ENCODE data around the gene MIP.
A peak's percentile ranks its signal among the peaks of the same experiment; 100 is the strongest.
"Not testable (repeated sequence)": the region's sequence is repeated elsewhere in the genome, so short reads cannot be mapped to it uniquely, and the experiment has no call there.

Gene MIP

DNA sequence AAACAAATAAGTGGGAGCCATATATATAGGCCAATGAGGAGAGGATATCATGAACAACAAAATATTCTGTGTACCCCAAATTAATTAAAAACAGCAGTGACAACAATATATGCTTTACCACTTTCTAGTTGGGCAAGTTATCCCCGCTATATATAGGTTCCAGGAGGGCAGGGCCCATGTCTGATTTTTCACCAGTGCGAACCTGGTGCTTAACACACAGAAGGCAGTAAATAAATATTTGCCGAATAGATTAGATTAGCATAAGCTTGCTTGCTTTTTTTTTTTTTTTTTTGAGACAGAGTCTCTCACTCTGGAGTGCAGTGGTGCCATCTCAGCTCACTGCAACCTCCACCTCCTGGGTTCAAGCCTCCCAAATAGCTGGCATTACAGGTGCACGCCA, 3.4 kb upstream of the MIP start:
- Histone ChIP-seq H3K79me1 (ENCODE audit: low read length) (no peaks in the 10 kb centered on the region), H3K27me3 (ENCODE audit: insufficient read depth, low read length, poor library complexity) (no peaks in the 10 kb centered on the region), H3K56ac (ENCODE audit: low read length) (no peak overlapping the region), H3K79me2 (ENCODE audit: control insufficient read depth, insufficient read depth, low read length) (no peaks in the 10 kb centered on the region), H3K4me3 (ENCODE audit: low read length) (no peak overlapping the region), H3K36me3 (ENCODE audit: control insufficient read depth, insufficient read depth, low read length) (no peaks in the 10 kb centered on the region), H4K8ac (ENCODE audit: low read depth, low read length) (no peak overlapping the region), H3K23ac (ENCODE audit: low read length) (no peak overlapping the region), H2BK15ac (replicated peaks; ENCODE audit: low read depth) (no peak overlapping the region), H3K4me2 (ENCODE audit: low read length) (no peak overlapping the region), H2BK5ac (ENCODE audit: low read length) (no peak overlapping the region), H2AK5ac (ENCODE audit: low read length) (no peak overlapping the region), H3K4ac (ENCODE audit: low read depth, low read length) (no peak overlapping the region), H3K9ac (ENCODE audit: low read length) (no peak overlapping the region), H3K18ac (ENCODE audit: low read length) (no peak overlapping the region), H4K5ac (ENCODE audit: low read length) (no peak overlapping the region), H3K27ac (ENCODE audit: low read depth, low read length) (no peak overlapping the region), H3K4me1 (ENCODE audit: control insufficient read depth, low read depth, low read length) (no peaks in the 10 kb centered on the region), H2BK120ac (ENCODE audit: low read depth, low read length) (no peak overlapping the region)
- no peak for DNase-seq
- no CpG with 5 or more reads among the region's 4 CpGs for WGBS (ENCODE audit: extremely low coverage, insufficient coverage, low lambda C conversion rate)

DNA sequence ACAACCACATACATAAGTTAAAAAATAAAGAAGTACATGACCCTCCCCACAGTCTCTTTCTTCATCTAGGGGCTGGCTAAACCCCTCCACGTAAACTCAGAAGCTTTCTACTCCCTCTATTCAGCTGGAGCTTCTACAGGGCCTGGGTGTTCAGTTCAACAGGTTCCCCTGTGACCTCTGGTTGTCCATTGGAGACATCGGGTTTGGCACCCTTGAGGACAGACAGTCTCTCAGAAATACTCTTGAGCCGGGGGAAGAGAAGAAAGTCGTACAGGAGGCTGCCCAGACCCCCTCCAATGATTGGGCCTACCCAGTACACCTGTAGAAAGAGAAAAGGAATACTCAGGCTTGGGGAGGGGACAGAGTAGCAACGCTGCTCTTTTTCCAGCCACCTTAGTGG, 3.3 kb downstream of the MIP start:
- Histone ChIP-seq H3K27ac (ENCODE audit: low read depth, low read length) (no peak overlapping the region), H3K79me1 (ENCODE audit: low read length) (peaks cover 4% of the 10 kb centered on the region), H3K4me3 (ENCODE audit: low read length) (no peak overlapping the region), H3K9ac (ENCODE audit: low read length) (no peak overlapping the region), H2BK120ac (ENCODE audit: low read depth, low read length) (no peak overlapping the region), H3K79me2 (ENCODE audit: control insufficient read depth, insufficient read depth, low read length) (peaks cover 2% of the 10 kb centered on the region), H3K4ac (ENCODE audit: low read depth, low read length) (no peak overlapping the region), H2AK5ac (ENCODE audit: low read length) (no peak overlapping the region), H4K8ac (ENCODE audit: low read depth, low read length) (no peak overlapping the region), H3K23ac (ENCODE audit: low read length) (no peak overlapping the region), H2BK5ac (ENCODE audit: low read length) (no peak overlapping the region), H2BK15ac (replicated peaks; ENCODE audit: low read depth) (no peak overlapping the region), H3K36me3 (ENCODE audit: control insufficient read depth, insufficient read depth, low read length) (no peaks in the 10 kb centered on the region), H3K27me3 (ENCODE audit: insufficient read depth, low read length, poor library complexity) (no peaks in the 10 kb centered on the region), H3K56ac (ENCODE audit: low read length) (no peak overlapping the region), H3K18ac (ENCODE audit: low read length) (no peak overlapping the region), H3K4me1 (ENCODE audit: control insufficient read depth, low read depth, low read length) (no peaks in the 10 kb centered on the region), H3K4me2 (ENCODE audit: low read length) (no peak overlapping the region), H4K5ac (ENCODE audit: low read length) (no peak overlapping the region)
- WGBS (ENCODE audit: extremely low coverage, insufficient coverage, low lambda C conversion rate) = no CpG with 5 or more reads among the region's 5 CpGs
- no peak for DNase-seq

DNA sequence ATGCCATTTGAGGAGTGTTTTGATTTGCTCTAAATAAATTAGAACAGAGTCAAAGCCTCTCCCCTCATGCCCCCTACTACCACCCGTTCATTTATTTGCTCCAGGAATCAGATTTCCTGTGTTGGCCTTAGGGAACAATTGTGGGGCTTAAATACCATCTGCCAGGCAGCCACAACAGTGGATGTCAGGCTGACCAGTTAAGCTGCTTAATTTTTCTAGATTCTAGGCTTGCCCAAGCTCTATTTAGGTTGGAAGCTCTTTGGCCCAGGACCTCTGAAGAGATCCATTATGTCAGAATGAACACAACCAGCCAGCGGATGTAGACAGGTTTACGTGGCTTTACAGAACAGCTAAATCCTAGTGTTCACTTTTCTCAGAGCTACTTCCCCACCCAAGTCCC, 4.2 kb downstream of the MIP start:
- Histone ChIP-seq H3K36me3 (ENCODE audit: control insufficient read depth, insufficient read depth, low read length) (no peaks in the 10 kb centered on the region), H3K79me2 (ENCODE audit: control insufficient read depth, insufficient read depth, low read length) (peaks cover 2% of the 10 kb centered on the region), H3K4ac (ENCODE audit: low read depth, low read length) (no peak overlapping the region), H3K27me3 (ENCODE audit: insufficient read depth, low read length, poor library complexity) (no peaks in the 10 kb centered on the region), H4K8ac (ENCODE audit: low read depth, low read length) (no peak overlapping the region), H3K18ac (ENCODE audit: low read length) (no peak overlapping the region), H3K4me2 (ENCODE audit: low read length) (no peak overlapping the region), H3K9ac (ENCODE audit: low read length) (no peak overlapping the region), H3K27ac (ENCODE audit: low read depth, low read length) (no peak overlapping the region), H2AK5ac (ENCODE audit: low read length) (no peak overlapping the region), H4K5ac (ENCODE audit: low read length) (no peak overlapping the region), H3K56ac (ENCODE audit: low read length) (no peak overlapping the region), H2BK15ac (replicated peaks; ENCODE audit: low read depth) (no peak overlapping the region), H3K23ac (ENCODE audit: low read length) (no peak overlapping the region), H3K79me1 (ENCODE audit: low read length) (peaks cover 4% of the 10 kb centered on the region), H2BK5ac (ENCODE audit: low read length) (no peak overlapping the region), H3K4me3 (ENCODE audit: low read length) (no peak overlapping the region), H3K4me1 (ENCODE audit: control insufficient read depth, low read depth, low read length) (no peaks in the 10 kb centered on the region), H2BK120ac (ENCODE audit: low read depth, low read length) (no peak overlapping the region)
- DNase-seq = no peak
- no CpG with 5 or more reads among the region's 3 CpGs for WGBS (ENCODE audit: extremely low coverage, insufficient coverage, low lambda C conversion rate)

DNA sequence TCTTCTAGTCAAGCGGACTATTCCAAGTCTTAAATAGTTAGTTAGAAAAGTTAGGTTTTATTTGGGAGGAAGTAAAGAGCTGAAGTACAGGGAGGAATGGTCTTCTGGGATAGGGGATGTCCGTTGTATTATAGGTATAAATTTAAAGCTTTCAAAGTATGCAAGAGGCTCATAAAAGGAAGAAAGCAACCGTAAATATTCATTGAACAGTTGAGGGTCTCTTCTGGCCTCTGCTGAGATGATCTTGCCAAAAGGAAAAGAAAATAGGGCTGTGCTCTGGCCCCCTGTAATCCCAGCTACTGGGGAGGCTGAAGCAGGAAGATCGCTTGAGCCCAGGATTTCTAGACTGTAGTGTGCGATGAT, 4.9 kb downstream of the MIP start:
- peak overlapping the region; percentile 48 for H3K9ac ChIP-seq (ENCODE audit: low read length)
- H2AK5ac ChIP-seq (ENCODE audit: low read length) = no peak overlapping the region
- H4K8ac ChIP-seq (ENCODE audit: low read depth, low read length) = no peak overlapping the region
- peaks cover 4% of the 10 kb centered on the region for H3K79me1 ChIP-seq (ENCODE audit: low read length)
- H2BK15ac ChIP-seq (replicated peaks; ENCODE audit: low read depth) = no peak overlapping the region
- H2BK120ac ChIP-seq (ENCODE audit: low read depth, low read length) = no peak overlapping the region
- no peak for DNase-seq
- H3K27me3 ChIP-seq (ENCODE audit: insufficient read depth, low read length, poor library complexity) = no peaks in the 10 kb centered on the region
- H3K36me3 ChIP-seq (ENCODE audit: control insufficient read depth, insufficient read depth, low read length) = no peaks in the 10 kb centered on the region
- H3K4ac ChIP-seq (ENCODE audit: low read depth, low read length) = no peak overlapping the region
- no peak overlapping the region for H3K4me2 ChIP-seq (ENCODE audit: low read length)
- H3K23ac ChIP-seq (ENCODE audit: low read length) = no peak overlapping the region
- no peak overlapping the region for H4K5ac ChIP-seq (ENCODE audit: low read length)
- no peaks in the 10 kb centered on the region for H3K4me1 ChIP-seq (ENCODE audit: control insufficient read depth, low read depth, low read length)
- 100% methylated on average over 1 of the region's 5 CpGs for WGBS (ENCODE audit: extremely low coverage, insufficient coverage, low lambda C conversion rate)
- no peak overlapping the region for H3K27ac ChIP-seq (ENCODE audit: low read depth, low read length)
- H3K18ac ChIP-seq (ENCODE audit: low read length) = no peak overlapping the region
- peaks cover 2% of the 10 kb centered on the region for H3K79me2 ChIP-seq (ENCODE audit: control insufficient read depth, insufficient read depth, low read length)
- no peak overlapping the region for H2BK5ac ChIP-seq (ENCODE audit: low read length)
- H3K56ac ChIP-seq (ENCODE audit: low read length) = peak overlapping the region; percentile 40
- no peak overlapping the region for H3K4me3 ChIP-seq (ENCODE audit: low read length)

DNA sequence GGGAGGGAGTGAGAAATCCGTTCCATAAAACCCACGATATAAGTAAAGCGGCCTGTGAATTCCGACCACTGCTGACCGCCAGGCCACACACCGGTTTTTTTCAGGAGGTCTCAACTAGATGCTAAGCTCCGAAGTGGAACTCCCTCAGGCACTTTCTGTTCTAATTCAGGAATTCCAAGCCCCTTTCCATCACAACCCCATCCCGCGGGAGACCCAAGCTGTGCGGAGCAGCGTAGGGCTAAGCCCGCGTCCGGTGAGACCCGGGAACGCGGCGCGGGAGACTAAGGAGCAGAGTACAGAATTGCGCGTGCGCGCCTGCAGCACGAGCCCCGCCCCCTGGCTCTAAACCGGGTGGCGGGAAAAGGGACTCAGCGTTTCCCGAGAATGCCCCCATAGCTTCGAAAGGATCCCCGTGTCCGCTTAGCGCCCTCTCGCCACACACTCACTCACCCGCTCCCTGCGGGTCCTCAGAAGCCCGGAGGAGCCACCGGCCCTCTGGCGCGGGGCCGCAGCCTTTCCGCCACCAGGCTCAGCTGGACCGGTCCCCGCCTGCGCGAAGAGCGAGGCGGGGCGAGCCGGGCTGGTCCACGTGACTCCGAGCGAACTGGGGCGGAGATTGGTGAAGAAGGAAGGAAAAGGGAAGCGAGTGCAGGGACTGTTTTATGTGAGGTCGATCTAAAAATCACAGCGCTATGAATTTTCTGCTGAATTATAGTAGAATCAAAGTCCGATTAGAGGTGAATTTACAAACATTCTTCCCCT, 5.4 kb downstream of the MIP start, which contains the start of gene TIMELESS:
Gene TIMELESS, minus strand, starts transcription at position 567 of the 762 bp plus-strand sequence. CDS start 15,256 bp downstream, outside the sequence.
- H3K4ac ChIP-seq (ENCODE audit: low read depth, low read length) = peak within 1 kb of the TSS; percentile 95
- no CpG with 5 or more reads among the region's 58 CpGs for WGBS (ENCODE audit: extremely low coverage, insufficient coverage, low lambda C conversion rate)
- H3K4me3 ChIP-seq (ENCODE audit: low read length) = peak within 1 kb of the TSS; percentile 93
- peak within 1 kb of the TSS; percentile 93 for H3K56ac ChIP-seq (ENCODE audit: low read length)
- H3K36me3 ChIP-seq (ENCODE audit: control insufficient read depth, insufficient read depth, low read length) = no peaks in the 10 kb centered on the region
- H3K4me1 ChIP-seq (ENCODE audit: control insufficient read depth, low read depth, low read length) = no peaks in the 10 kb centered on the region
- no peak within 1 kb of the TSS for H3K23ac ChIP-seq (ENCODE audit: low read length)
- H2AK5ac ChIP-seq (ENCODE audit: low read length) = no peak within 1 kb of the TSS
- H3K27ac ChIP-seq (ENCODE audit: low read depth, low read length) = peak within 1 kb of the TSS; percentile 87
- peaks cover 4% of the 10 kb centered on the region for H3K79me1 ChIP-seq (ENCODE audit: low read length)
- peak; percentile 94 for DNase-seq
- peaks cover 2% of the 10 kb centered on the region for H3K79me2 ChIP-seq (ENCODE audit: control insufficient read depth, insufficient read depth, low read length)
- H3K9ac ChIP-seq (ENCODE audit: low read length) = peak within 1 kb of the TSS; percentile 95
- peak within 1 kb of the TSS; percentile 71 for H3K4me2 ChIP-seq (ENCODE audit: low read length)
- H3K27me3 ChIP-seq (ENCODE audit: insufficient read depth, low read length, poor library complexity) = no peaks in the 10 kb centered on the region
- H4K8ac ChIP-seq (ENCODE audit: low read depth, low read length) = no peak within 1 kb of the TSS
- H2BK120ac ChIP-seq (ENCODE audit: low read depth, low read length) = no peak within 1 kb of the TSS
- H2BK15ac ChIP-seq (replicated peaks; ENCODE audit: low read depth) = no peak within 1 kb of the TSS
- H2BK5ac ChIP-seq (ENCODE audit: low read length) = peak within 1 kb of the TSS; percentile 46
- peak within 1 kb of the TSS; percentile 93 for H4K5ac ChIP-seq (ENCODE audit: low read length)
- peak within 1 kb of the TSS; percentile 91 for H3K18ac ChIP-seq (ENCODE audit: low read length)

DNA sequence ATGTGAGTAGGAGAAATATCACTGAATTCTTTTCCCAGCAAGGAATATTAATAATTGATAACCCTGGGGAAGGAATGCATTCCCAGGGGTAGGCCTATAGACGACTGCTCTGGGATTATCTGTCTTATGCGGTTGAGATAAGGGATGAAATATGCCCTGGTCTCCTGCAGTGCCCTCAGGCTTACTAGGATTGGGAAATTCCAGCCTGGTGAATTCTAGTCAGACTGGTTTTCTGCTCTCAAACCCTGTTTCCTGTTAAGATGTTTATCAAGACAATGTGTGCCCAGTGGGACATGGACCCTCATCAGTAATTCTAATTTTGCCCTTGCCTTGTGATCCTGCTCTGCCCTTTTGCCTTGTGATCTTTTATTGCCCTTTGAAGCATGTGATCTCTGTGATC, 11.2 kb downstream of the MIP start:
- H3K4ac ChIP-seq (ENCODE audit: low read depth, low read length); H3K9ac ChIP-seq (ENCODE audit: low read length); H2BK15ac ChIP-seq (replicated peaks; ENCODE audit: low read depth); H3K27me3 ChIP-seq (ENCODE audit: insufficient read depth, low read length, poor library complexity); H3K4me1 ChIP-seq (ENCODE audit: control insufficient read depth, low read depth, low read length); H2BK120ac ChIP-seq (ENCODE audit: low read depth, low read length); H4K8ac ChIP-seq (ENCODE audit: low read depth, low read length); H2BK5ac ChIP-seq (ENCODE audit: low read length); H2AK5ac ChIP-seq (ENCODE audit: low read length); H3K18ac ChIP-seq (ENCODE audit: low read length); H3K79me2 ChIP-seq (ENCODE audit: control insufficient read depth, insufficient read depth, low read length); H3K79me1 ChIP-seq (ENCODE audit: low read length); H3K27ac ChIP-seq (ENCODE audit: low read depth, low read length); H3K4me3 ChIP-seq (ENCODE audit: low read length); H4K5ac ChIP-seq (ENCODE audit: low read length); H3K36me3 ChIP-seq (ENCODE audit: control insufficient read depth, insufficient read depth, low read length); H3K23ac ChIP-seq (ENCODE audit: low read length); H3K56ac ChIP-seq (ENCODE audit: low read length); H3K4me2 ChIP-seq (ENCODE audit: low read length): not testable (repeated sequence)
- no CpG with 5 or more reads among the region's 2 CpGs for WGBS (ENCODE audit: extremely low coverage, insufficient coverage, low lambda C conversion rate)
- peak; percentile 53 for DNase-seq

All from mesendoderm (in vitro differentiated cells).